Activated CD8-positive, alpha-beta T cell treated with anti-CD3 and anti-CD28 coated beads for 36 hours (primary cell): Measurements from ENCODE around the gene POLR2H. TPM values are rescaled to one million over a fixed set of nuclear protein-coding genes. Genes with fewer than 3 reads are reported as not detected.
A peak's percentile ranks its signal among the peaks of the same experiment; 100 is the strongest.

Experiments
- ATAC-seq: fragments of 200-7000 bp; cut with Tn5 transposase; one replicate; pipeline ENCODE4 v1.10.0; 2021; ENCODE audit warnings: mild to moderate bottlenecking, moderate library complexity
- CTCF ChIA-PET: fragments of 350-600 bp; sonication (Branson Sonifier 250); formaldehyde crosslinking; loops from one replicate; lab custom pipeline; 2021; ENCODE audit warnings: antibody characterized with exemption; lab: Charles Lee
- POLR2A ChIA-PET: fragments of 350-600 bp; sonication (Branson Sonifier 250); formaldehyde crosslinking; loops from one replicate; lab custom pipeline; 2021; ENCODE audit warnings: antibody characterized with exemption; lab: Charles Lee
- DNase-seq: peaks from one replicate; pipeline ENCODE4 v3.0.0-alpha.2; 2020
- H3K27ac Mint-ChIP-seq: one replicate; pipeline ENCODE4 v1.8.0; 2021; ENCODE audit warnings: mild to moderate bottlenecking, mixed read lengths
- H3K27me3 Mint-ChIP-seq: one replicate; pipeline ENCODE4 v1.8.0; 2021; ENCODE audit warnings: mixed read lengths
- H3K36me3 Mint-ChIP-seq: one replicate; pipeline ENCODE4 v1.8.0; 2021; ENCODE audit warnings: low read depth, mixed read lengths
- H3K4me1 Mint-ChIP-seq: one replicate; pipeline ENCODE4 v1.8.0; 2021; ENCODE audit warnings: low read depth, mixed read lengths
- H3K4me3 Mint-ChIP-seq: one replicate; pipeline ENCODE4 v1.8.0; 2021; ENCODE audit warnings: mild to moderate bottlenecking, moderate library complexity, mixed read lengths
- H3K9me3 Mint-ChIP-seq: one replicate; pipeline ENCODE4 v1.8.0; 2021; ENCODE audit warnings: mixed read lengths
- CTCF ChIP-seq: fragments of 200-600 bp; IDR thresholded peaks from one replicate; pipeline ENCODE4 v1.8.0; 2022; ENCODE audit warnings: antibody characterized with exemption, mild to moderate bottlenecking
- intact Hi-C: fragments of 100-400 bp; cut with micrococcal nuclease; formaldehyde crosslinking; loops from one replicate; pipeline ENCODE4 v1.10.0; 2022
- total RNA-seq, 2 experiments: library from RNA; stranded (reverse); gene quantifications; one replicate each; pipeline ENCODE4 v1.2.3, GENCODE V29; 2021

Gene POLR2H
- total RNA-seq, 2 experiments from 2014 or later, result 166 to 169 TPM

- ATAC-seq, result peak; percentile 85
Observed at GRCh38 chr3:184325715-184326369, 35.7 kb upstream of the POLR2H start.

GRCh38 chr3:184327171-184327570 is 34.3 kb upstream of the POLR2H start:
- DNase-seq (no peak), ATAC-seq (no peak)
- Mint-ChIP-seq H3K27me3 (no peaks in the 10 kb centered on the region), H3K4me1 (peaks cover 44% of the 10 kb centered on the region), H3K4me3 (no peak overlapping the region), H3K27ac (no peak overlapping the region), H3K36me3 (peaks cover 92% of the 10 kb centered on the region), H3K9me3 (no peaks in the 10 kb centered on the region)
- intact Hi-C loops, result no loop called here
- CTCF ChIA-PET, result no interaction called here
- POLR2A ChIA-PET, result interaction anchor here (0.7 to 6.6 kb wide), 11 partner anchors 7 to 133 kb away, joined by 3 to 58 read pairs (median 7); partner anchors contain the start of gene FAM131A
- TF ChIP-seq CTCF, result no peak

More at GRCh38 chr3:184325715-184326369, 35.7 kb upstream of the POLR2H start:
- POLR2A ChIA-PET, result interaction anchor here (0.6 to 6.6 kb wide), 7 partner anchors 6 to 20 kb away, joined by 3 to 58 read pairs (median 7); partner anchors contain the start of gene FAM131A
- Mint-ChIP-seq H3K9me3 (no peaks in the 10 kb centered on the region), H3K4me1 (peaks cover 32% of the 10 kb centered on the region), H3K36me3 (peaks cover 88% of the 10 kb centered on the region), H3K4me3 (no peak overlapping the region), H3K27ac (peak overlapping the region; percentile 78), H3K27me3 (no peaks in the 10 kb centered on the region)
- TF ChIP-seq CTCF, result no peak
- CTCF ChIA-PET, result interaction anchor here (1.0 to 2.4 kb wide), 3 partner anchors 13 to 28 kb away, joined by 3 to 6 read pairs (median 3); no protein-coding TSS in a partner anchor
- peak; percentile 51 for DNase-seq
- intact Hi-C loops, result no loop called here

GRCh38 chr3:184328516-184328915 is 33.0 kb upstream of the POLR2H start:
- Mint-ChIP-seq H3K4me1 (peaks cover 51% of the 10 kb centered on the region), H3K27me3 (no peaks in the 10 kb centered on the region)
- DNase-seq, result no peak

GRCh38 chr3:184332370-184333090 is 29.0 kb upstream of the POLR2H start:
- Mint-ChIP-seq H3K4me1 (peaks cover 66% of the 10 kb centered on the region), H3K36me3 (peaks cover 69% of the 10 kb centered on the region), H3K27ac (peak overlapping the region; percentile 89), H3K27me3 (no peaks in the 10 kb centered on the region), H3K4me3 (no peak overlapping the region), H3K9me3 (no peaks in the 10 kb centered on the region)
- ChIA-PET CTCF (no interaction called here), POLR2A (interaction anchor here (1.2 to 6.6 kb wide), 6 partner anchors 9 to 201 kb away, joined by 3 to 45 read pairs (median 10); no protein-coding TSS in a partner anchor)
- ATAC-seq, result no peak
- no peak for DNase-seq
- no peak for TF ChIP-seq CTCF
- intact Hi-C loops, result no loop called here

More at GRCh38 chr3:184328516-184328915, 33.0 kb upstream of the POLR2H start:
- intact Hi-C loops, result no loop called here
- H3K9me3 Mint-ChIP-seq, result no peaks in the 10 kb centered on the region
- H3K36me3 Mint-ChIP-seq, result peaks cover 91% of the 10 kb centered on the region
- no peak overlapping the region for H3K4me3 Mint-ChIP-seq
- TF ChIP-seq CTCF, result no peak
- ATAC-seq, result no peak
- CTCF ChIA-PET, result no interaction called here
- POLR2A ChIA-PET, result interaction anchor here (1.3 to 6.6 kb wide), 7 partner anchors 9 to 76 kb away, joined by 3 to 58 read pairs (median 8); partner anchors contain the start of gene FAM131A
- peak overlapping the region; percentile 64 for H3K27ac Mint-ChIP-seq
